OCI-LY7 (cell line): ENCODE measurements around the gene SEPTIN10. TPM values are rescaled to one million over a fixed set of nuclear protein-coding genes. Genes with fewer than 3 reads are reported as not detected.

Source experiments
- BruUV-seq: library from RNA; stranded (reverse); fragments of 400-500 nt; replicated peaks from 2 replicates; lab custom pipeline; 2021; lab: Mats Ljungman, UMichigan
- CTCF ChIA-PET: fragments of 300-600 bp; sonication (Branson Sonifier 250); formaldehyde crosslinking; loops from one replicate; lab custom pipeline; 2022; ENCODE audit warnings: antibody characterized with exemption; ENCODE audit not compliant: unreplicated experiment; lab: Charles Lee
- POLR2A ChIA-PET: fragments of 300-600 bp; sonication (Branson Sonifier 250); formaldehyde crosslinking; loops from one replicate; lab custom pipeline; 2022; ENCODE audit warnings: antibody characterized with exemption; lab: Charles Lee
- DNase-seq: peaks from one replicate; pipeline ENCODE4 v3.0.0-alpha.2; 2015; ENCODE audit warnings: low spot score
- H2AFZ ChIP-seq: fragments of 200-600 bp; sonication (generic), shearing (Covaris generic); 2 replicates; pipeline ENCODE4 v1.6.1; 2014; ENCODE audit warnings: mild to moderate bottlenecking, antibody characterized with exemption, low read length, moderate library complexity
- H3K27ac ChIP-seq: fragments of 200-600 bp; sonication (generic); 2 replicates; pipeline ENCODE4 v1.5.1; 2014; ENCODE audit warnings: mixed run types, low read depth, mild to moderate bottlenecking, moderate library complexity, low read length, inconsistent platforms; ENCODE audit not compliant: poor library complexity, severe bottlenecking
- H3K36me3 ChIP-seq: fragments of 200-600 bp; sonication (generic); 2 replicates; pipeline ENCODE4 v1.6.1; 2014; ENCODE audit warnings: mild to moderate bottlenecking, antibody characterized with exemption, low read length, moderate library complexity, mixed read lengths; ENCODE audit not compliant: insufficient read depth
- H3K4me1 ChIP-seq: fragments of 200-600 bp; sonication (generic); 2 replicates; pipeline ENCODE4 v1.5.1; 2014; ENCODE audit warnings: mild to moderate bottlenecking, low read length; ENCODE audit not compliant: insufficient read depth, poor library complexity, severe bottlenecking
- H3K4me2 ChIP-seq: fragments of 200-600 bp; sonication (generic); 2 replicates; pipeline ENCODE4 v1.6.1; 2014; ENCODE audit warnings: mild to moderate bottlenecking, low read length
- H3K4me3 ChIP-seq: fragments of 200-600 bp; sonication (generic); 2 replicates; pipeline ENCODE4 v1.5.1; 2014; ENCODE audit warnings: mild to moderate bottlenecking, low read depth, low read length; ENCODE audit not compliant: poor library complexity, severe bottlenecking
- H3K79me2 ChIP-seq: fragments of 200-600 bp; sonication (generic); 2 replicates; pipeline ENCODE4 v1.6.1; 2016; ENCODE audit warnings: low read depth, mild to moderate bottlenecking, low read length, moderate library complexity, mixed read lengths; ENCODE audit not compliant: insufficient read depth
- H3K9me2 ChIP-seq: fragments of 200-600 bp; sonication (generic); 2 replicates; pipeline ENCODE4 v1.6.1; 2016; ENCODE audit warnings: mild to moderate bottlenecking, low read length, mixed read lengths; ENCODE audit not compliant: insufficient read depth
- H3K9me3 ChIP-seq: fragments of 200-600 bp; sonication (generic); 2 replicates; pipeline ENCODE4 v1.6.1; 2014; ENCODE audit warnings: mild to moderate bottlenecking, mixed run types, low read length, mixed read lengths
- H4K20me1 ChIP-seq: fragments of 200-600 bp; sonication (generic); 2 replicates; pipeline ENCODE4 v1.6.1; 2014; ENCODE audit warnings: mild to moderate bottlenecking, antibody characterized with exemption, low read length, moderate library complexity, mixed read lengths; ENCODE audit not compliant: insufficient read depth
- EZH2phosphoT487 ChIP-seq: fragments of 200-600 bp; sonication (generic); IDR thresholded peaks from 2 replicates; pipeline ENCODE4 v1.6.1; 2018; ENCODE audit warnings: low read depth, borderline replicate concordance, mild to moderate bottlenecking, mixed run types, antibody characterized with exemption, low read length, moderate library complexity, mixed read lengths
- intact Hi-C: fragments of 100-400 bp; cut with micrococcal nuclease; formaldehyde crosslinking; loops from one replicate; pipeline ENCODE4 v1.10.0; 2022; ENCODE audit not compliant: unreplicated experiment
- total RNA-seq, 2 experiments: library from RNA; depleted of rRNA in 1 of 2; stranded (reverse); fragments of >200 nt in 1 of 2; shearing (Covaris generic) in 1 of 2; gene quantifications; 2 replicates each; pipeline ENCODE4 v1.2.3, GENCODE V29; 2014 to 2022
- TF ChIP-seq, protein P1 (sequence below): fragments of 200-600 bp; sonication (generic); conservative IDR thresholded peaks from 2 replicates; pipeline ENCODE4 v1.5.1; 2014; ENCODE audit warnings: mild to moderate bottlenecking, antibody characterized with exemption, low read length, moderate library complexity, mixed read lengths

Gene SEPTIN10
- total RNA-seq, 2 experiments from 2014 or later: not detected

DNA sequence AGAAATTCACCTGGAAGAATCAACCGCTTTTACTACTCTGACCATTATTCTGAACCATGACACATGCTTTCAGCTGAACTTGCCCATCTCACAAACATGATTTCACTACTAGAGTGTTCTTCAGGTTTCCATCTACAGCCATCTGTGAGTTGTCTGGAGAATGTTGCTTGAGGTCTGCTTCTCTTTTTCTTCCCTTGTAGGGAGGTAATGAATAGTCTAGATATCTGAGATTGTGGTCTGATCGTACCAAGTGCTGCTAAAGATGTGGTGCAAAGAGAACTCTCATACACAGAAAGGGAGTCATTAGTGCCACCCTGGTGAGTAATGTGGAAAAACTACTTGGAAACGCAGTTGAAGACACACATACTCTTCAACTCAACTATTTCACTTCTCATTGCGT, 10.6 kb upstream of the SEPTIN10 start:
- no peaks in the 10 kb centered on the region for H3K9me3 ChIP-seq
- no peaks in the 10 kb centered on the region for H3K36me3 ChIP-seq
- no peak for TF ChIP-seq EZH2phosphoT487
- BruUV-seq: no TSS peak
- DNase-seq: no peak
- no peaks in the 10 kb centered on the region for H3K4me1 ChIP-seq
- ChIA-PET CTCF (no interaction called here), POLR2A (interaction anchor here (0.5 kb wide), 1 partner anchor 50 kb away, joined by 6 read pairs; no protein-coding TSS in a partner anchor)
- no peaks in the 10 kb centered on the region for H4K20me1 ChIP-seq
- no peaks in the 10 kb centered on the region for H3K9me2 ChIP-seq
- H3K4me2 ChIP-seq: no peak overlapping the region
- no peak overlapping the region for H3K27ac ChIP-seq
- H2AFZ ChIP-seq: no peak overlapping the region
- H3K4me3 ChIP-seq: no peak overlapping the region
- intact Hi-C loops: no loop called here
- H3K79me2 ChIP-seq: no peaks in the 10 kb centered on the region

DNA sequence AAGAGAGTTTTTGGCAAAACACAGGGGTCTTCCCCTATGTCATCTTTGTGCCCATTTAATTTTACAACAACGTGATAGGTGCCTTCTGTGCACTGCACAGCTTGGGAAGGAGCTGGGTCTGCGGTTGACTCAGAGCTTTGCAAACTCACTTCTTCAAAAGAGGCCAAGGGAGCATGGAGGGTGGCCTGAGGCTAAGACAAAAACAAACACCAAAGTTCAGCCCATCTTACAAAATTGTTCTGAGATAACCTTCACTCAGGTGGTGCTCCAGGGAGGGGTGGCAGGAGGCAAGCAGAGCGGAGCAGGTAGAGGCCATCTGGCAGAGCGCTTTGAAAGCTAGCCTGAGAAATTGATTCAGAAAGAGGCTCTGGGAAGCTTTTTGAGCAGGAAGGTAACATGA, 10.2 kb upstream of the SEPTIN10 start:
- Histone ChIP-seq H3K79me2 (no peaks in the 10 kb centered on the region), H3K4me2 (no peak overlapping the region), H3K9me3 (no peaks in the 10 kb centered on the region), H3K9me2 (no peaks in the 10 kb centered on the region), H3K4me1 (no peaks in the 10 kb centered on the region), H3K36me3 (no peaks in the 10 kb centered on the region), H3K4me3 (no peak overlapping the region), H4K20me1 (no peaks in the 10 kb centered on the region), H3K27ac (no peak overlapping the region), H2AFZ (no peak overlapping the region)
- intact Hi-C loops: no loop called here
- no peak for TF ChIP-seq EZH2phosphoT487
- TF ChIP-seq, protein P1, sequence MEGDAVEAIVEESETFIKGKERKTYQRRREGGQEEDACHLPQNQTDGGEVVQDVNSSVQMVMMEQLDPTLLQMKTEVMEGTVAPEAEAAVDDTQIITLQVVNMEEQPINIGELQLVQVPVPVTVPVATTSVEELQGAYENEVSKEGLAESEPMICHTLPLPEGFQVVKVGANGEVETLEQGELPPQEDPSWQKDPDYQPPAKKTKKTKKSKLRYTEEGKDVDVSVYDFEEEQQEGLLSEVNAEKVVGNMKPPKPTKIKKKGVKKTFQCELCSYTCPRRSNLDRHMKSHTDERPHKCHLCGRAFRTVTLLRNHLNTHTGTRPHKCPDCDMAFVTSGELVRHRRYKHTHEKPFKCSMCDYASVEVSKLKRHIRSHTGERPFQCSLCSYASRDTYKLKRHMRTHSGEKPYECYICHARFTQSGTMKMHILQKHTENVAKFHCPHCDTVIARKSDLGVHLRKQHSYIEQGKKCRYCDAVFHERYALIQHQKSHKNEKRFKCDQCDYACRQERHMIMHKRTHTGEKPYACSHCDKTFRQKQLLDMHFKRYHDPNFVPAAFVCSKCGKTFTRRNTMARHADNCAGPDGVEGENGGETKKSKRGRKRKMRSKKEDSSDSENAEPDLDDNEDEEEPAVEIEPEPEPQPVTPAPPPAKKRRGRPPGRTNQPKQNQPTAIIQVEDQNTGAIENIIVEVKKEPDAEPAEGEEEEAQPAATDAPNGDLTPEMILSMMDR: no peak
- ChIA-PET CTCF (no interaction called here), POLR2A (interaction anchor here (0.5 kb wide), 1 partner anchor 51 kb away, joined by 6 read pairs; no protein-coding TSS in a partner anchor)
- BruUV-seq: no TSS peak
- DNase-seq: no peak

DNA sequence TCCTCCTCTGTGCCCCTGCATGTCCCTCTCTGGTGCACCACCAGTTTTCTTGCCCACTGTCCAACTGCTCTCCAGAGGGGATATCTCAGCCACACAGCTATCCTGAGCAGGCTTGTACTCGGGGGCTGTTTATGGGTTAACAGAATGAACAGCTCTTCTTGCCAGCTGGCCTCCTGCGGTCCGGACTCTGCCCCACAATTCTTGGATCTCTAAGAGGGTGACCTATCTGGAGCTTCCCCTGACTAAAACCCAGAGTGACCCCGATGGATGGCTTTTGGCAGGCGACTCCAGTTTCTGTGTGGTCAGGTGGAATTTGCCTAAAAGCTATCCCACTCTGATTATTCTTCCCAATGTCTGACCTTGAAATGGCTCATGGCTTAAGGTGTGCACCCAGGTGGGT, 9.5 kb upstream of the SEPTIN10 start:
- DNase-seq: no peak
- Histone ChIP-seq H3K9me3 (no peaks in the 10 kb centered on the region), H4K20me1 (no peaks in the 10 kb centered on the region), H3K9me2 (no peaks in the 10 kb centered on the region), H3K27ac (no peak overlapping the region), H3K4me1 (no peaks in the 10 kb centered on the region), H3K4me2 (no peak overlapping the region), H3K36me3 (no peaks in the 10 kb centered on the region), H3K4me3 (no peak overlapping the region), H3K79me2 (no peaks in the 10 kb centered on the region), H2AFZ (no peak overlapping the region)
- BruUV-seq: no TSS peak
- intact Hi-C loops: no loop called here
- POLR2A ChIA-PET: no interaction called here
- CTCF ChIA-PET: no interaction called here
- TF ChIP-seq EZH2phosphoT487: no peak
- TF ChIP-seq, protein P1: no peak
